ENCODE data around the gene YWHAQ. TPM values are rescaled to one million over a fixed set of nuclear protein-coding genes. Genes with fewer than 3 reads are reported as not detected.

The YWHAQ gene
- total RNA-seq, 1 donor from 2014 or later, result 378 TPM

DNA sequence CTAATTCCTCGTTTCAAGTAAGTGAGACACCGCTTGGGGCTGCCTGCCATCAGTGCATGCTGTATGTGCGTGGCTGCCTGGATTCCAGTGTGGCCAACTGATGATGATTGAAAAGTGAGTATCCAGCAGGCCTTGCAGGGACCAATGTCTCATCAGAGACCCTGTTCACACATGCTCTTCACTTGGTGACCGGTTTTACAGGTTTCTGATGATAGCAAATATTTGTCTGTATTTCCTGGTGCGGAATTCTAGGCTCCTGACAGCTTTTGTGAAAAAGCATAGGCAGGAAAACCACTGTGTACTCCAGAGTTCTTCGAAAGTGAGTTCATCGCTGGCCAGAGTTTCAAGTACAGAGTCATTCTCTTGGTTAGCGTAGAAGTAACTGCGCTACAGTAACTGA lies 13.8 kb upstream of the YWHAQ start:
- DNase-seq (ENCODE audit: low spot score, unreplicated experiment), result no peak

DNA sequence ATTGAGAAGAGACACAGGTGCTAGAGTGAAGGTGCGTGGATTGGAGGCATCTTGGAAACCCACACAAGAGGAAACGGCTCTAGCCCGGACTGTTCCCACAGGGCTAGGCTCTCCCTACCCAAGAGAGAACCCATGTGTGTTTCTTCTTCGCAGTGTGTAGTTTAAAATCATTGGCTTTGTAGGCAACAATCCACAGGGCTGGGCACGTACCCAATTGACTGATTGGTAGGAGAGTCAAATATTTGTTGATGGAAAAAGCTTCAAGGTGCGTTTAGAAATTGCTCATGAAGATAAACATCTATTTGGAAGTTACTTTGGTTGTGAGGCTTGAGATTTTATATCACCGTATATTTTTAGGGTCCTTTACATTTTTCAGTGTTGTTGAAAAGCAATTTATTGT lies 13.2 kb upstream of the YWHAQ start:
- TF ChIP-seq, protein P1, sequence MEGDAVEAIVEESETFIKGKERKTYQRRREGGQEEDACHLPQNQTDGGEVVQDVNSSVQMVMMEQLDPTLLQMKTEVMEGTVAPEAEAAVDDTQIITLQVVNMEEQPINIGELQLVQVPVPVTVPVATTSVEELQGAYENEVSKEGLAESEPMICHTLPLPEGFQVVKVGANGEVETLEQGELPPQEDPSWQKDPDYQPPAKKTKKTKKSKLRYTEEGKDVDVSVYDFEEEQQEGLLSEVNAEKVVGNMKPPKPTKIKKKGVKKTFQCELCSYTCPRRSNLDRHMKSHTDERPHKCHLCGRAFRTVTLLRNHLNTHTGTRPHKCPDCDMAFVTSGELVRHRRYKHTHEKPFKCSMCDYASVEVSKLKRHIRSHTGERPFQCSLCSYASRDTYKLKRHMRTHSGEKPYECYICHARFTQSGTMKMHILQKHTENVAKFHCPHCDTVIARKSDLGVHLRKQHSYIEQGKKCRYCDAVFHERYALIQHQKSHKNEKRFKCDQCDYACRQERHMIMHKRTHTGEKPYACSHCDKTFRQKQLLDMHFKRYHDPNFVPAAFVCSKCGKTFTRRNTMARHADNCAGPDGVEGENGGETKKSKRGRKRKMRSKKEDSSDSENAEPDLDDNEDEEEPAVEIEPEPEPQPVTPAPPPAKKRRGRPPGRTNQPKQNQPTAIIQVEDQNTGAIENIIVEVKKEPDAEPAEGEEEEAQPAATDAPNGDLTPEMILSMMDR (IDR thresholded peaks at IDR 0.05; ENCODE audit: unreplicated experiment), result no peak
- Mint-ChIP-seq H3K4me3 (ENCODE audit: low read depth) (no peak overlapping the region), H3K4me1 (ENCODE audit: low read depth) (peaks cover 33% of the 10 kb centered on the region), H3K9me3 (ENCODE audit: low read depth) (no peaks in the 10 kb centered on the region), H3K27ac (no peak overlapping the region), H3K27me3 (peaks cover 9% of the 10 kb centered on the region), H3K36me3 (ENCODE audit: insufficient read depth) (no peaks in the 10 kb centered on the region)
- DNase-seq (ENCODE audit: low spot score, unreplicated experiment), result no peak

More for the DNA sequence above, 13.8 kb upstream of the YWHAQ start:
- no peak overlapping the region for H3K4me3 Mint-ChIP-seq (ENCODE audit: low read depth)
- TF ChIP-seq, protein P1 (IDR thresholded peaks at IDR 0.05; ENCODE audit: unreplicated experiment), result no peak
- H3K4me1 Mint-ChIP-seq (ENCODE audit: low read depth), result peaks cover 35% of the 10 kb centered on the region
- H3K9me3 Mint-ChIP-seq (ENCODE audit: low read depth), result no peaks in the 10 kb centered on the region
- no peaks in the 10 kb centered on the region for H3K36me3 Mint-ChIP-seq (ENCODE audit: insufficient read depth)
- H3K27me3 Mint-ChIP-seq, result peaks cover 9% of the 10 kb centered on the region
- H3K27ac Mint-ChIP-seq, result peak overlapping the region; percentile 77

DNA sequence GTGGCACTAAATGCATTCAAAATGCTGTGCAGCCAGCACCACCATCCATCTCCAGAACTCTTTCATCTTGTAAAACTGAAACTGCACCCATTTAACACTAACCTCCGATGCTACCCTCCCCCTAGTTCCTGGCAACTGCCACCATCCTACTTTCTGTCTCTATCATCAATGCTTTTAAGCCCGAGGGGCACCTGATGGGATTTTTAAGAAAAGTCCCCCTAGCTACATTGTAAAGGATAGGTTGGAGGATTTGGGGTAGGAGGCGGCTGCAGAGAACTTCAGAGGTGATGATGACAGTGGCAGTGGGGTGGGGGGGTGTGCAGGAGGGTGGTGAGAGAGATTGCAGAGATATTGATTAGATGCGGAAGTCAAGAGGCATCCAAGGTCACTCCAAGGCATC lies 10.8 kb upstream of the YWHAQ start:
- H3K4me3 Mint-ChIP-seq (ENCODE audit: low read depth), result no peak overlapping the region
- H3K36me3 Mint-ChIP-seq (ENCODE audit: insufficient read depth), result no peaks in the 10 kb centered on the region
- H3K4me1 Mint-ChIP-seq (ENCODE audit: low read depth), result peaks cover 31% of the 10 kb centered on the region
- no peak for DNase-seq (ENCODE audit: low spot score, unreplicated experiment)
- H3K9me3 Mint-ChIP-seq (ENCODE audit: low read depth), result no peaks in the 10 kb centered on the region
- H3K27ac Mint-ChIP-seq, result no peak overlapping the region
- peaks cover 12% of the 10 kb centered on the region for H3K27me3 Mint-ChIP-seq
- TF ChIP-seq, protein P1 (IDR thresholded peaks at IDR 0.05; ENCODE audit: unreplicated experiment), result no peak

DNA sequence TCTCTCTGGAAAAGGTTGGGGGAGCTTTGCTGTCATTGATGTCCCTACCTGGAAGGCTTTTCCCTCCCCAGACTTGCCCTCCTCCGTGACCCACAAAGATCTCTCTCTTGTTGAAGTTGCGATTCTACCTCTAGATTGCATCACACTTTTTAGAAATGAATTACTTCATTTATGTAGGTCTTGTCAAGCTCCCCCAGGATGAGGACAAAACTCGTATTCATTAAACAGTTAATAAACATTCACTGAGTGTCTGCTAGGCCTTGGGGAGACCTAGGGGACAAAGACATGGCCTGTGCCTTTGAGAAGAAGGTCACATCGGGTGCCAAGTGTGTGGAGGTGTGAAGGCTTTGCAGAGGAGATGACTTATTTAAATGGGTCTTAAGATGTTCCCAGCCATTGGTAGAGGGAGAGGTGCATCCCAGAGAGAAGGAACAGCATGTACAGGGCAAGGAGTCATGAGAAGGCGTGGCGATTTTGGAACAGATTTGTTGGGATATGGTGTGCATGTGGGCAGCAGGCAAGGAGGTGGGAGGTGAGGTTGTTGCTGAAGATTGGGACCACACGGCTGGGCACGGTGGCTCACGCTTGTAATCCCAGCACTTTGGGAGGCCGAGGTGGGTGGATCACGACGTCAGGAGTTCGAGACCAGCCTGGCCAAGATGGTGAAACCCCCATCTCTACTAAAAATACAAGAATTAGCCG lies 9.8 kb upstream of the YWHAQ start:
- peaks cover 14% of the 10 kb centered on the region for H3K27me3 Mint-ChIP-seq
- no peak overlapping the region for H3K4me3 Mint-ChIP-seq (ENCODE audit: low read depth)
- TF ChIP-seq, protein P1 (IDR thresholded peaks at IDR 0.05; ENCODE audit: unreplicated experiment), result no peak
- H3K9me3 Mint-ChIP-seq (ENCODE audit: low read depth), result no peaks in the 10 kb centered on the region
- DNase-seq (ENCODE audit: low spot score, unreplicated experiment), result no peak
- no peak overlapping the region for H3K27ac Mint-ChIP-seq
- H3K4me1 Mint-ChIP-seq (ENCODE audit: low read depth), result peaks cover 29% of the 10 kb centered on the region
- no peaks in the 10 kb centered on the region for H3K36me3 Mint-ChIP-seq (ENCODE audit: insufficient read depth)

DNA sequence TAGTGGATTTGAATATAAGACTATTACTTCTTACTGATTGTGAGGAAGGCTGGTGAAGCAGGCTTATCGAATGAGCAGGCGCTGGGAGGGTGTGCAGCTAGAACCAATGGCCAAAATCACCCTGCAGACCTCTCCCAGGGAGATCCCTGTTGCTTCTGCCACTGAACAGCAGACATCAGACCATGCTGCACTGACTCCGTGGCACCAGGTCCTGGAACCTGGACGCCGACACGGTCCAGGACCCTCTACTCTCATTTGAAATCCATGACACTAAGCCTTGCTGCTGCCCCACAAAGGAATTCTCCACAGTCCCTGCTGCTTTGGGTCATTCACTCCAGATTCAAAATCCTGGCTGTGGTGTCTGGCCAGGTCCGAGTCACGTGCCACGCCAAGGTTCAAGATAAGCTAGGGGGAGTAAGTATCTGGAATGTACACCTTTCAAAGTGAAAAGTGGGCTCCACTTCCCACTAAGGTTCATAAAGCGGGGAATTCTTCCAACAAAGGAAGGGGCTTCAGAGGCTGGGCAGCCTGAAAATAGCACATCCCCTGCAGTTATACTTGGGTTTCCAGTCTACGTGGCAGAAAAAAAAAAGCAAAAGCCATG lies 9.0 kb upstream of the YWHAQ start:
- Mint-ChIP-seq H3K36me3 (ENCODE audit: insufficient read depth) (no peaks in the 10 kb centered on the region), H3K4me1 (ENCODE audit: low read depth) (peaks cover 24% of the 10 kb centered on the region), H3K27ac (no peak overlapping the region), H3K9me3 (ENCODE audit: low read depth) (no peaks in the 10 kb centered on the region), H3K27me3 (peaks cover 14% of the 10 kb centered on the region), H3K4me3 (ENCODE audit: low read depth) (no peak overlapping the region)
- no peak for DNase-seq (ENCODE audit: low spot score, unreplicated experiment)
- TF ChIP-seq, protein P1 (IDR thresholded peaks at IDR 0.05; ENCODE audit: unreplicated experiment), result no peak

Measured in progenitor cell of endocrine pancreas (in vitro differentiated cells).